HG02885 (cell line): Measurements from ENCODE around the gene SLC10A3.

Experiments used
- ATAC-seq: cut with Tn5 transposase; IDR thresholded peaks from one replicate; pipeline ENCODE4 v1.9.1; 2021; ENCODE audit warnings: mild to moderate bottlenecking; ENCODE audit not compliant: unreplicated experiment, poor library complexity

The SLC10A3 gene

GRCh38 chrX:154485150-154486051 is 5.0 kb downstream of the SLC10A3 start:
- ATAC-seq = no peak

GRCh38 chrX:154484255-154485149 is 5.9 kb downstream of the SLC10A3 start:
- no peak for ATAC-seq

GRCh38 chrX:154483325-154483724 is 7.1 kb downstream of the SLC10A3 start:
- ATAC-seq = no peak

GRCh38 chrX:154482786-154483185 is 7.6 kb downstream of the SLC10A3 start:
- ATAC-seq = no peak

GRCh38 chrX:154481911-154482601 is 8.4 kb downstream of the SLC10A3 start:
- no peak for ATAC-seq

GRCh38 chrX:154481195-154481594 is 9.2 kb downstream of the SLC10A3 start:
- ATAC-seq = no peak

- peak; percentile 86 for ATAC-seq
Measured at GRCh38 chrX:154478728-154479622, 11.5 kb downstream of the SLC10A3 start, which contains the start of gene LAGE3. TSS of gene LAGE3 (minus strand) at chrX:154479281. CDS start at chrX:154478915, 366 bp downstream.

- no peak for ATAC-seq
Measured at GRCh38 chrX:154477891-154478477, 12.4 kb downstream of the SLC10A3 start.

GRCh38 chrX:154476821-154477220 is 13.6 kb downstream of the SLC10A3 start:
- ATAC-seq = no peak

- no peak for ATAC-seq
Measured at GRCh38 chrX:154473683-154474082, 16.7 kb downstream of the SLC10A3 start.

- no peak for ATAC-seq
Measured at GRCh38 chrX:154472685-154473632, 17.5 kb downstream of the SLC10A3 start.

- no peak for ATAC-seq
Measured at GRCh38 chrX:154471839-154472684, 18.4 kb downstream of the SLC10A3 start.

GRCh38 chrX:154470914-154471568 is 19.4 kb downstream of the SLC10A3 start:
- no peak for ATAC-seq

- no peak for ATAC-seq
Measured at GRCh38 chrX:154470434-154470833, 20.0 kb downstream of the SLC10A3 start.

GRCh38 chrX:154469880-154470279 is 20.5 kb downstream of the SLC10A3 start:
- no peak for ATAC-seq

- no peak for ATAC-seq
Measured at GRCh38 chrX:154469114-154469513, 21.3 kb downstream of the SLC10A3 start.

- ATAC-seq = no peak
Measured at GRCh38 chrX:154468217-154468616, 22.2 kb downstream of the SLC10A3 start.
